NCI-H510A treated with DMSO at 0.1 percent for 48 hours (cell line): ENCODE measurements around the gene SHBG.

Experiments used
- DNase-seq: peaks from one replicate; lab custom pipeline; 2025; lab: John Stamatoyannopoulos, UW

SHBG gene

DNA sequence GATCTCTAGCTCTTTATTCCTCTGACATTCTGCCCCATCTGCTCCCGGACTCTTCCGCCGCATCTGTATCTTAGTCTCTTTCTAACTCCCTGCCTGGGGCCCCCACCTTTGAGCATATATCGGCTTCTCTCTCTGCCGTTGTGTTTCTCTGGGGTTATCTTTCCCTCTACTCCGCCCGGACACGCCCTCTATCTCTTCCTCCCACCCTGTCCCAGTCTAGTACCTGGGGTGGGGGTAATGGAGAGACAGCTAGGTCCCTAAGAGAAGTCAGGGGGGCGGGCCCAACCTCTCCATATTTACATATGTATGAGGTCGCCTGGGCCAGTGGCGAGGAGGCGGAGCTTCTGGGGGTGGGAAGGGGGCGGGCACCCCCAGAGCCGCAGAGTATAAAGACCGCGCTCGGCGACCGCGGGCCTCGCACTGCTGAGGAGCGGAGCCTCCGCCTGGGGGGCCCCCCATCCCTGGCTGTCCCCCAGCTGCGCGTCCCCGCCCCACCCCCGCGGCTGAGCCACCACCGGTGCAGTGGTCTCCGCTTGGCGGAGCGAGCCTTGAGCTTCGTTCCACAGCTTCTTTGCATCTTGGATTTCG, 20.7 kb downstream of the SHBG start, which contains the start of gene ATP1B2:
Gene ATP1B2, plus strand, starts transcription at position 418 of the 588 bp plus-strand sequence. CDS start 593 bp downstream, outside the sequence.
- DNase-seq = peak; percentile 50

DNA sequence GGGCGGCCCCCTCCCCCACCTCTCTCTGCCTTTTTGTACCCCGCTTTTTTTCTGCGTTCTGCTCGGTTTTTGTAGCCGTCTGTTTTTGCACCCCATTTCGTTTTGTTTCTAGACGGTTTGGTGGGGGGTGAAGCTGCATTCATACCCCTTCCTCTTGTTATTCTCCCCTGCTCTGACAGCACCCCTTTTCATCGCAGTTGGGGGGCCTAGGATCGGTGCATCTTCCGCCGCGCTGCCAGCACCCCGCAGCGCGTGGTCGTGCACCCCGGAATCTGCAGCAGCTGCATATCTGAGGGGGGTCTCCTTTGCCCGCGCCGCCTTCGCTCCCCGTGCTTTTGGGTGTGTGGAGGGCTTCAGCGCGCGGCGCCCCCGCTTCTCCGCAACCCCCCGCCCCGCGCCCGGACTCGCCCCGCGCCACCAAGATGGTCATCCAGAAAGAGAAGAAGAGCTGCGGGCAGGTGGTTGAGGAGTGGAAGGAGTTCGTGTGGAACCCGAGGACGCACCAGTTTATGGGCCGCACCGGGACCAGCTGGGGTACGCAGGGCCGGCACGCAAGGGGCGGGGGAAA, 21.2 kb downstream of the SHBG start:
- no peak for DNase-seq

DNA sequence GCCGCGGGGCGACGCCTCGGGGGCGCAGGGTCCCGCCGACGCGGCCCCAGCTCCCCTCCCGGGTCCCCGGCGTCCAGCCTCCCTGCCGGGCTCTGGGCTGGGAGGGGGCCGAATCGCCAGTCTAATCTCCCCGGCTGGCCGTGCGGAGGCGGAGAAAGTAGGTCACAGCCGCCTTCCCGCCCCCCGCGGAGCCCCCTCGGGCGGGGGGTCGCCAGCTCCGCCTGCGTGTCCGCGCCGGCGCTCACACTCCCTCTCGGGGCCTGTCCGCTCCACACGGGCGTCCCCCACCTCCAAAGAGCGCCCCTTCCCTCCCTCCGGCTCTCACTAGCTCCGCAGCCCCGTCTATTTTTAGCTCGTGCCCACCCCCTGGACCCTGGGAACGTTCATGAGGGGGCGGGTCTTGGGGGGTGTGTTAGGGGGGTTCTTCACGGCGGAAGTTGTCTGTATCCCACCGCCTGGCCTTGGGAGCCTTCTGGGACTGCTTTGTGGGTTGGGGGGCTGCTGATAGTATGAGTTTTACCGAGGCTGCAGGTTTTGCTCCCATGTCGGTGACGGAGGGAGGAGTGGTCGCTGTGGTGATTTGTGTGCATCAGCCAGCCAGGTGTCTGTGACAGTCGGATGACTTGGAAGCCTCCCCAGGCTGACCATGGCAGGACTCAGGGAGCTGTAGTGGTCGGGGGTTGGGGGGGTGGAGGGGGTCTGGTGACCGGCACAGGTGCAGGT, 21.9 kb downstream of the SHBG start:
- no peak for DNase-seq

DNA sequence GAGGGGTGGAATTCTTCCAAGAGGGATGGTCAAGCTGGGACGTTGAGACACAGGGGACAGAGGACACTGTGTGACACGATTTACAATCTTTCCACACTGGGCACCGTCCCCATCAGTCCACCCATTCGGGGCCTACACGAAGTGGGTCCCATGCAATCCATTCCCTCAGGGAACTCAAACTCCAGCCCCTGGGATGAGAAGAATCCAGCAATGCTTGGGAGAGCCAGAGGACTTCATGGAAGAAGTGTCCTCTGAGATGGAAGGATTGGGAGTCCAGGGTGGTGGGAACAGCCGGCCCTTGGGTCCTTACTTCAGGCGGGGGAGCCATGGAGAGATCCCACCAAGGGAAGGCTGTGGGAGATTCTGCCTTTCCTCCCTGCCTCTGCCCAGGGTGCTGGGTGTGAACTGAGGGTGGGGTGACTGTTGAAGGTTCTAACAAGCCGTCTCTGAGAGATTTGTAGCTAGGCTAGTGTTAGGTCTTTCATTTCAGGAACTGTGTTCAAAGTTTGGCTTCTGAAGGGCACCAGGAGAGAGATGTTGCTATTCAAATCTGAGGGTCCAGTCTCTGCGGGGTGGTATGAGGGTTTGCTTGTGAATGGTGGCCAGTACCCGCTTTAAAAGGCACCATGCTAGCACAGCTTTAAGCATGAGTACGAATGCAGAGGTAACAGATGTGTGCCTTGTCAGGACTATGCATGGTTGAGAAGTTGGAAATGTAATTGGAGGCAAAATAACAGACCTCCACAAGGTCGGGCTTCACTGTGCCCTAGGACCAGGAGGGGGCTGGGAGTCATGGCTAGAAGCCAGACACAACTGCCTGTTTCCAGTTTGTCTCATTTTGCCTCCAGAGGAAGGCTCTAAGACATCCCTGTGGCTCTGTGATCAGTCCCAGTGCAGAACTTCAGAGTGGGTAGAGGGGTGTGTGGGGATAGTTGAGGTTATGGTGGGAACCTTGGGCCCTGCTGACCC, 22.7 kb downstream of the SHBG start:
- no peak for DNase-seq

DNA sequence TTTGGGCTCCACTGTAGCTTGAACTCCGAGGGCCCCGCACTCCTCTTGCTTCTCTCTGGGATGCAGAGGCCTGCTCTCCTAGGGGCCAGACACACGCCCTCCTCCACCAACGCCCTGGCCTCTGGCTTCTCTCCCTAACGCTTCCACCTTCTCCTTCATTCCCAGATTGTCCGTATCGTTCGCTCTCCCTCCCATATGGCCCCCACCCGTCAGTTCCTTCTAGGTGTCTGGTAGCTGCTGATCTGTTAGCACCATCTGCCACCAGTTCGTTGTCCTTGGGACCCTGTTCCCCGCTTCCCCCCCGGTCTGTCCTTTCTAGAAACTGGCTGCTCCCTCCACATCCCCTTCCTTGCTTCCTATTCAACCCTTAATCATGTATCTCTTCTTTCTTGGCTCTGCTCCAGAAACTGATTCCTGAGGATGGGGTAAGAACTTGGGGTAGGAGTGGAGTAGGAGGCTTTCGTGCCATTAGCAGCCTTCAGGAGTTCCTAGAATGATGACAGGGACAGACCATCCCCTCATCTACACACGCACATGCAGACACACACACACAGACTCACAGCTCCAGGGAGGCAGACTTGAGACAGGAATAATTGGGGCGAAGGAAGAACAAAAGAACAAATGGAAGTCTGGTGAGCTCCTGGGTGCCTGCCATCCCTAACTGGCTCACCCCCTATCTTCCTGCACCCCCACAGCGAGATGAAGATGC, 25.1 kb downstream of the SHBG start:
- no peak for DNase-seq

DNA sequence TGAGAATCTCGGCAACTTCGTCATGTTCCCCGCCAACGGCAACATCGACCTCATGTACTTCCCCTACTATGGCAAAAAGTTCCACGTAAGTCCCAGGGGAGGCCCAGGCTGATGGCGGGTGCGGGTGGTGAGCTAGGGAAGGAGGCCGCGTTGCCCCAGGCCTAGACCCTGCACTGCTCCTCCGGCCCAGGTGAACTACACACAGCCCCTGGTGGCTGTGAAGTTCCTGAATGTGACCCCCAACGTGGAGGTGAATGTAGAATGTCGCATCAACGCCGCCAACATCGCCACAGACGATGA, 25.6 kb downstream of the SHBG start:
- no peak for DNase-seq

DNA sequence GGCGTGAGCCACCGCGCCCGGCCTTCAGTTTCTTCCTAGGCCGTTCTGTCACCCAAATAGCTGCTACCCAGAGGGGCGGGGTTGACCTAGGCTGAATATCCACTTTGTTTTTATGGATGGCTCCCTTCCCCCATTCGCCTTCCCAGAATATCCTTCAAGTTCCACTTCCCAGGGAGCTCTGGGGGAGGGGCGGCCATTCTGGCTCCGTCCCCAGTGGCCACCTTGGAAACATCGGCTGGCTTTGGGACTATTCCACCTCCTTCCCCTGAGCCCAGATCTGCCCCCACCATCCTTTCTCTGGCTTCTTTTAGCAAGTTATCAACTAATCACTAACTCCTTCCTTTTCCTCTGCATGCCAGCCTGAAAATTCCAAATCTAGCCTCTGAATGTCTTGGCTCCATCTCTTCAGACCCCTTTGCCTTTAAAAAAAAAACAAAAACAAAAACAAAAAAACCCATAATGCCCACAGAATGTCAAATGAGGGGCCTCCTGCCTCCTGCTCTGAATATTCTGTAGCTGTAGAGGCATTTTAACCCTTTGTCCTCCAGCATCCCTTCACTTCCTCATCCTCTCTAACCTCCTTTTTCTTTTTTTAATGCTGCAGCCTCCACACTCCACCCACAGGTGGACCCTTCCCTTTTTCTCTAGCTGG, 27.1 kb downstream of the SHBG start:
- no peak for DNase-seq

DNA sequence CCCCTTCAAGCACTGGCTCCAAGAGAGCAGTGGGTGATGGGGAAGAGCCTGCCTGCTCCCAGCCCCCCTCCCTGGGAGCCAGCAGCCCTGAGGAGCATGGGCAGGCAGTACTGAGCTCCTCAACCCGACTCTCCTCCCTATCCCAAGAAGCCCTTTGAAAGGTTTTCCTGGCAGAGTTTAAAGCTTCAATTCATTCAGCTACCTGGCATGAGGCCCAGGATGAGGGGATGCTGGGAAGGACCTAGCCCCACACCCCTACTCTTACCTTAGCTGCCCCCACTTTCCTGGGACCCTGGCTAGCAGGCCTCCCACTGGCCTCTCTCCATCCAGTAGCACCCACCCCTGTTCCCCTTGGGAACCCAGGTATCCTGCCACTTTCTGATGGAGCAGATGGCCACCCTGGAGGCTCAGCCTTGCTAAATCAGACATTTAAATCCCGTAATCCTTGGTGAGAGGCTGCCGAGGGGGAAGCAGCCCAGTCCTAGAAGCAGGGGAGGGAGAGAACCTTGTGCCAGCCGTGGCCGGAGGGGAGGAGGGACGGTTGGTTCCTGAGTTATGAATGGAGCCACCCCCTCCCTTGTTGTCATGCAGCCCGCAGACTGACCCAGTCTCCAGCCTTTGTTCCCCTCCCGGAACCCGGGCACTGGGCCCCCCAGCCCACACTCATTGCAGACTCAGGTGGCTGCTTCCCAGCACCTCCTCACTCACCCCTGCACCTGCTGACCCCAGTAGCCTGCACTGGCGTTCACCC, 37.9 kb downstream of the SHBG start:
- no peak for DNase-seq

DNA sequence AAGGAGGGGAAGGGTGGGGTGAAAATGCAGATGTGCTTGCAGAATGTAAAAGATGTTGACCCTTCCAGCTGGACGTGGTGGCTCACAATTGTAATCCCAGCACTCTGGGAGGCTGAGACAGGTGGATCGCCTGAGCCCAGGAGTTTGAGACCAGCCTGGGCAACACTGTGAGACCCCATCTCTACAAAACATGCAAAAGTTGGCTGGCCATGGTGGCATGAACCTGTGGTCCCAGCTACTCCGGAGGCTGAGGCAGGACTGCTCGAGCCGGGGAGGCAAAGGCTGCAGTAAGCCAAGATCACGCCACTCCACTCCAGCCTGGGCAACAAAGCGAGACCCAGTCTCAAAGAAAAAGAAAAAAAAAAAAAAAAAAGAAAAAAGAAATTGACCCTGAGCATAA, 38.5 kb downstream of the SHBG start:
- DNase-seq = no peak

DNA sequence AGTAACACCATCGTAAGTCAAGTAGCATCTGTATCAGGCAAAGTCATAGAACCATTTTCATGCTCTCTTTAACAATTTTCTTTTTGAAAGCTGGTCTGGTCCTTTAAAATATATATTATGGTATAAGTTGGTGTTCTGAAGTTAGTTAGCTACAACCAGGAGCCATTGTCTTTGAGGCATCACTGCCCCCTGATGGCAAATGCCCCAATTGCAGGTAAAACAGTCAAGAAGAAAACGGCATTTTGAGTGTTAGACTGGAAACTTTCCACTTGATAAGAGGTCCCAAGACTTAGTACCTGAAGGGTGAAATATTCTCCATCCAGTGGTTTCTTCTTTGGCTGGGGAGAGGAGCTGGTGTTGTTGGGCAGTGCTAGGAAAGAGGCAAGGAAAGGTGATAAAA, 43.3 kb downstream of the SHBG start:
- DNase-seq = no peak

DNA sequence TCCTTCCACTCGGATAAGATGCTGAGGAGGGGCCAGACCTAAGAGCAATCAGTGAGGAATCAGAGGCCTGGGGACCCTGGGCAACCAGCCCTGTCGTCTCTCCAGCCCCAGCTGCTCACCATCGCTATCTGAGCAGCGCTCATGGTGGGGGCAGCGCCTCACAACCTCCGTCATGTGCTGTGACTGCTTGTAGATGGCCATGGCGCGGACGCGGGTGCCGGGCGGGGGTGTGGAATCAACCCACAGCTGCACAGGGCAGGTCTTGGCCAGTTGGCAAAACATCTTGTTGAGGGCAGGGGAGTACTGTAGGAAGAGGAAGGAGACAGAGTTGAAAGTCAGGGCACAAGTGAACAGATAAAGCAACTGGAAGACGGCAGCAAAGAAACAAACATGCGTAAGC, 45.0 kb downstream of the SHBG start:
- DNase-seq = no peak

DNA sequence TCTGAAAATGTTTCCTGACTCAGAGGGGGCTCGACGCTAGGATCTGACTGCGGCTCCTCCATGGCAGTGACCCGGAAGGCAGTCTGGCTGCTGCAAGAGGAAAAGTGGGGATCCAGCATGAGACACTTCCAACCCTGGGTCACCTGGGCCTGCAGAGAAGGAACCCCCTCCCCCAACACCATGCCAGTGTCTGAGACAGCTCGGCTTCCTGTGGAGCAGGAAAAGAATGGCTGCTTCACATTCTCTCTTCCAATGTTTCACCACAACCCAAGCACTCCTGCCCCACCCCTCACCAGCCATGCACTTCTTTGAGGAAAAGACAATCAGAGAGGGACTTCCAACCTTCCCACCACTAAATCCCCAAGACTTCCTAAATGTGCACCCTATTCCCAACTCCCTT, 46.6 kb downstream of the SHBG start:
- no peak for DNase-seq

DNA sequence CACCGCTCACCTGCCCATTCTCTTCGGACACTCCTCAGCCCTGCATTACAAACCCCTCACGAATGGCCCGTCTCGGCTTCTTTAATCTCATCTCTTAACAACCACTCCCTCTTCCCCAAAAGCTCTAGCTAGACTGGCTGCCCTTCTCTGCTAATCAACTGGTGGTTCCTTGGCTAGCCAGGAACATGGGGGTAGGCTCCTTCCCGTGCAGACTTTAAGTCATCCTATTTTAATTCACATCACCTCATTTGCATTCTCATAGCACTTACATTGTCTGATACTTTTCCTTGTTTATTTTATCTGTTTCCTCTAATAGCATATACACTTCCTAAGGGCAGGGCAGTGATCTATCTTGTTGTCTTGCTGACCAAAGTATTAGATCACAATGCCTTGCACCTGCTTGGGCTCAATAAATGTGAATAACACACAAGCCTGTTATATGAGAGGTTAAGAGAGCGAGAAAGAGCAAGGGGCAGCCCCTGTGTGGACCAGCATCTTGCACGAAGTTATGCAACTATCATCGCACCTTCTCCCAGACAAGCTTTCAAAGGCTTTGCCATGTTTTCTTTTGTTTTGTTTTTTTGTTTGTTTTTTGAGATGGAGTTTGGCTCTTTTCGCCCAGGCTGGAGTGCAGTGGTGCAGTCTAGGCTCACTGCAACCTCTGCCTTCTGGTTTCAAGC, 47.6 kb downstream of the SHBG start:
- no peak for DNase-seq
